ENCODE measurements around the gene CISH. TPM values are rescaled to one million over a fixed set of nuclear protein-coding genes. Genes with fewer than 3 reads are reported as not detected.

CISH gene
- total RNA-seq, 1 donor from 2014 or later, result 0.32 TPM

- no peak for DNase-seq (ENCODE audit: low spot score)
- Histone ChIP-seq H3K9me3 (ENCODE audit: low read depth) (no peaks in the 10 kb centered on the region), H3K9ac (no peak overlapping the region), H2AFZ (replicated peaks) (no peak overlapping the region), H4K20me1 (ENCODE audit: low read depth) (no peaks in the 10 kb centered on the region), H3K4me1 (no peaks in the 10 kb centered on the region), H3K4me3 (no peak overlapping the region), H3K36me3 (no peaks in the 10 kb centered on the region), H3K79me2 (ENCODE audit: low read depth) (no peaks in the 10 kb centered on the region), H3K4me2 (no peak overlapping the region), H3K27ac (no peak overlapping the region), H3K27me3 (no peaks in the 10 kb centered on the region), H3F3A (ENCODE audit: low read depth) (no peaks in the 10 kb centered on the region)
- no peak overlapping the region for H3K4me3 Mint-ChIP-seq
- no peaks in the 10 kb centered on the region for H3K9me3 Mint-ChIP-seq
- no peaks in the 10 kb centered on the region for H3K36me3 Mint-ChIP-seq
- H3K27me3 Mint-ChIP-seq (ENCODE audit: insufficient read depth, low read depth), result peaks cover 4% of the 10 kb centered on the region
- TF ChIP-seq EZH2 (IDR thresholded peaks at IDR 0.05), result no peak
- TF ChIP-seq EZH2phosphoT487 (IDR thresholded peaks at IDR 0.05), result no peak
- no peak for TF ChIP-seq CTCF (IDR thresholded peaks at IDR 0.05)
- H3K27ac Mint-ChIP-seq, result no peak overlapping the region
- H3K4me1 Mint-ChIP-seq, result peaks cover 1% of the 10 kb centered on the region
These were observed 24.2 kb downstream of the CISH start for GRCh38 chr3:50587373-50587772.

GRCh38 chr3:50586763-50587070 is 24.9 kb downstream of the CISH start:
- no peak overlapping the region for H3K4me3 ChIP-seq
- H3K27me3 ChIP-seq, result no peaks in the 10 kb centered on the region
- no peak for DNase-seq (ENCODE audit: low spot score)
- peaks cover 4% of the 10 kb centered on the region for H3K27me3 Mint-ChIP-seq (ENCODE audit: insufficient read depth, low read depth)
- H2AFZ ChIP-seq (replicated peaks), result no peak overlapping the region
- H3K9me3 ChIP-seq (ENCODE audit: low read depth), result no peaks in the 10 kb centered on the region
- H3K4me2 ChIP-seq, result no peak overlapping the region
- H3K27ac ChIP-seq, result no peak overlapping the region
- no peaks in the 10 kb centered on the region for H3K79me2 ChIP-seq (ENCODE audit: low read depth)
- H3K9ac ChIP-seq, result no peak overlapping the region
- no peaks in the 10 kb centered on the region for H3K4me1 ChIP-seq
- H3K27ac Mint-ChIP-seq, result no peak overlapping the region
- no peaks in the 10 kb centered on the region for H3K4me1 Mint-ChIP-seq
- H3F3A ChIP-seq (ENCODE audit: low read depth), result no peaks in the 10 kb centered on the region
- H3K9me3 Mint-ChIP-seq, result no peaks in the 10 kb centered on the region
- H3K36me3 ChIP-seq, result no peaks in the 10 kb centered on the region
- no peak overlapping the region for H3K4me3 Mint-ChIP-seq
- no peaks in the 10 kb centered on the region for H3K36me3 Mint-ChIP-seq
- H4K20me1 ChIP-seq (ENCODE audit: low read depth), result no peaks in the 10 kb centered on the region
- TF ChIP-seq EZH2phosphoT487 (IDR thresholded peaks at IDR 0.05) (no peak), EZH2 (IDR thresholded peaks at IDR 0.05) (no peak), CTCF (IDR thresholded peaks at IDR 0.05) (no peak)

GRCh38 chr3:50585919-50586762 is 25.4 kb downstream of the CISH start:
- no peaks in the 10 kb centered on the region for H3K36me3 Mint-ChIP-seq
- Histone ChIP-seq H3F3A (ENCODE audit: low read depth) (no peaks in the 10 kb centered on the region), H2AFZ (replicated peaks) (no peak overlapping the region), H3K9ac (no peak overlapping the region), H3K79me2 (ENCODE audit: low read depth) (no peaks in the 10 kb centered on the region), H3K4me3 (no peak overlapping the region), H3K36me3 (no peaks in the 10 kb centered on the region), H3K4me2 (no peak overlapping the region), H4K20me1 (ENCODE audit: low read depth) (no peaks in the 10 kb centered on the region), H3K27ac (no peak overlapping the region), H3K4me1 (no peaks in the 10 kb centered on the region), H3K9me3 (ENCODE audit: low read depth) (no peaks in the 10 kb centered on the region), H3K27me3 (no peaks in the 10 kb centered on the region)
- no peak for DNase-seq (ENCODE audit: low spot score)
- no peak overlapping the region for H3K4me3 Mint-ChIP-seq
- peaks cover 4% of the 10 kb centered on the region for H3K27me3 Mint-ChIP-seq (ENCODE audit: insufficient read depth, low read depth)
- no peaks in the 10 kb centered on the region for H3K4me1 Mint-ChIP-seq
- TF ChIP-seq CTCF (IDR thresholded peaks at IDR 0.05) (no peak), EZH2phosphoT487 (IDR thresholded peaks at IDR 0.05) (no peak), EZH2 (IDR thresholded peaks at IDR 0.05) (no peak)
- H3K27ac Mint-ChIP-seq, result no peak overlapping the region
- no peaks in the 10 kb centered on the region for H3K9me3 Mint-ChIP-seq
